ENCODE results near the gene FAM111A.
A peak's percentile ranks its signal among the peaks of the same experiment; 100 is the strongest.

FAM111A gene

DNA sequence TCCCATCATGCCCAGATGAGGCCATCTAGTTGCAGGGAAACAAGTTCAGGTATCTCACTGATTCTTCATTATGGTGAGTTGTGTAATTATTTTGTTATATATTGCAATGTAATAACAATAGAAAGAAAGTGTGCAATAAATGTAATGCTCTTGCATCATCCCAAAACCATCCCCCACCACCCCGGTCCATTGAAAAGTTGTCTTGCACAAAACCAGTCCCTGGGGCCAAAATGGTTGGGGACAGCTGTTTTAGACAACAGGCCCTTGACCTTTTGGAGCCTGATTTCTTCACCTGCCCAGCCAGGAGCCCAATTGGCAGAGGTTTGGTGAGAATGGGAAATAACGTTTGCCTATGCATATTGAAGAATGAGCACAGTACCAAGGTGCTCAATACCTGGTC is 54.1 kb downstream of the FAM111A start (continued):
- TF ChIP-seq, protein P1, sequence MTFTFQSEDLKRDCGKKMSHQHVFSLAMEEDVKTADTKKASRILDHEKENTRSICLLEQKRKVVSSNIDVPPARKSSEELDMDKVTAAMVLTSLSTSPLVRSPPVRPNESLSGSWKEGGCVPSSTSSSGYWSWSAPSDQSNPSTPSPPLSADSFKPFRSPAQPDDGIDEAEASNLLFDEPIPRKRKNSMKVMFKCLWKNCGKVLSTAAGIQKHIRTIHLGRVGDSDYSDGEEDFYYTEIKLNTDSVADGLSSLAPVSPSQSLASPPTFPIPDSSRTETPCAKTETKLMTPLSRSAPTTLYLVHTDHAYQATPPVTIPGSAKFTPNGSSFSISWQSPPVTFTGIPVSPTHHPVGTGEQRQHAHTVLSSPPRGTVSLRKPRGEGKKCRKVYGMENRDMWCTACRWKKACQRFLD (tag by site-specific recombination; IDR thresholded peaks at IDR 0.05) = no peak
- no peak for TF ChIP-seq EGR2 (tag by site-specific recombination; IDR thresholded peaks at IDR 0.05; ENCODE audit: low read depth)
- TF ChIP-seq, protein P2, sequence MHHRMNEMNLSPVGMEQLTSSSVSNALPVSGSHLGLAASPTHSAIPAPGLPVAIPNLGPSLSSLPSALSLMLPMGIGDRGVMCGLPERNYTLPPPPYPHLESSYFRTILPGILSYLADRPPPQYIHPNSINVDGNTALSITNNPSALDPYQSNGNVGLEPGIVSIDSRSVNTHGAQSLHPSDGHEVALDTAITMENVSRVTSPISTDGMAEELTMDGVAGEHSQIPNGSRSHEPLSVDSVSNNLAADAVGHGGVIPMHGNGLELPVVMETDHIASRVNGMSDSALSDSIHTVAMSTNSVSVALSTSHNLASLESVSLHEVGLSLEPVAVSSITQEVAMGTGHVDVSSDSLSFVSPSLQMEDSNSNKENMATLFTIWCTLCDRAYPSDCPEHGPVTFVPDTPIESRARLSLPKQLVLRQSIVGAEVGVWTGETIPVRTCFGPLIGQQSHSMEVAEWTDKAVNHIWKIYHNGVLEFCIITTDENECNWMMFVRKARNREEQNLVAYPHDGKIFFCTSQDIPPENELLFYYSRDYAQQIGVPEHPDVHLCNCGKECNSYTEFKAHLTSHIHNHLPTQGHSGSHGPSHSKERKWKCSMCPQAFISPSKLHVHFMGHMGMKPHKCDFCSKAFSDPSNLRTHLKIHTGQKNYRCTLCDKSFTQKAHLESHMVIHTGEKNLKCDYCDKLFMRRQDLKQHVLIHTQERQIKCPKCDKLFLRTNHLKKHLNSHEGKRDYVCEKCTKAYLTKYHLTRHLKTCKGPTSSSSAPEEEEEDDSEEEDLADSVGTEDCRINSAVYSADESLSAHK (tag by site-specific recombination; IDR thresholded peaks at IDR 0.05) = no peak

DNA sequence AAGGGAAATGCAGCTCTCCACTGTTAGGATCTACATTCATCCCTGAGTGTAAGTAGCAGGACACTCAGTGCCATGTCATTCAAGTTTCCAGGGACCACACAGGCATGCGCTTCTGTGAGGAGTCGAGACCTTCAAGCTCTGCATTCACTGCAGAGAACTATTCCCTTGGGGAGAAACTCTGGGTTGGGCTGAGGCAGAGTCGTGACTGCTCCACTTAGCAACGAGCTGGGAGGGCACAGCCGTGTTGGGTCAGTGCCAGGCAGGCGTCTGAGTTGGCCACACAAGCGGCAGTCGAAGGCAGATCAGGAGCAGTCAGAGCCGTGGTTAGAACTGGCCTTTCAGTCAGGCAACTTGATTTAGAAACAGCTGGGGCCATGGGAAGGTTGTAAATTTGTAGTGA is 55.3 kb downstream of the FAM111A start:
- ChIA-PET CTCF (interaction anchor here (0.6 to 2.7 kb wide), 4 partner anchors 9 to 101 kb away, joined by 3 to 17 read pairs (median 9); partner anchors contain the start of gene DTX4), POLR2A (no interaction called here)
- no peak overlapping the region for H3K27ac ChIP-seq (ENCODE audit: extremely low read depth, low read depth, low read length)
- H3K4me1 ChIP-seq (ENCODE audit: control insufficient read depth, insufficient read depth, low read length) = no peaks in the 10 kb centered on the region
- TF ChIP-seq, protein P3, sequence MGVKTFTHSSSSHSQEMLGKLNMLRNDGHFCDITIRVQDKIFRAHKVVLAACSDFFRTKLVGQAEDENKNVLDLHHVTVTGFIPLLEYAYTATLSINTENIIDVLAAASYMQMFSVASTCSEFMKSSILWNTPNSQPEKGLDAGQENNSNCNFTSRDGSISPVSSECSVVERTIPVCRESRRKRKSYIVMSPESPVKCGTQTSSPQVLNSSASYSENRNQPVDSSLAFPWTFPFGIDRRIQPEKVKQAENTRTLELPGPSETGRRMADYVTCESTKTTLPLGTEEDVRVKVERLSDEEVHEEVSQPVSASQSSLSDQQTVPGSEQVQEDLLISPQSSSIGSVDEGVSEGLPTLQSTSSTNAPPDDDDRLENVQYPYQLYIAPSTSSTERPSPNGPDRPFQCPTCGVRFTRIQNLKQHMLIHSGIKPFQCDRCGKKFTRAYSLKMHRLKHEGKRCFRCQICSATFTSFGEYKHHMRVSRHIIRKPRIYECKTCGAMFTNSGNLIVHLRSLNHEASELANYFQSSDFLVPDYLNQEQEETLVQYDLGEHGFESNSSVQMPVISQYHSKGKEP (tag by site-specific recombination; IDR thresholded peaks at IDR 0.05) = peak; percentile 76
- TF ChIP-seq, protein P4, sequence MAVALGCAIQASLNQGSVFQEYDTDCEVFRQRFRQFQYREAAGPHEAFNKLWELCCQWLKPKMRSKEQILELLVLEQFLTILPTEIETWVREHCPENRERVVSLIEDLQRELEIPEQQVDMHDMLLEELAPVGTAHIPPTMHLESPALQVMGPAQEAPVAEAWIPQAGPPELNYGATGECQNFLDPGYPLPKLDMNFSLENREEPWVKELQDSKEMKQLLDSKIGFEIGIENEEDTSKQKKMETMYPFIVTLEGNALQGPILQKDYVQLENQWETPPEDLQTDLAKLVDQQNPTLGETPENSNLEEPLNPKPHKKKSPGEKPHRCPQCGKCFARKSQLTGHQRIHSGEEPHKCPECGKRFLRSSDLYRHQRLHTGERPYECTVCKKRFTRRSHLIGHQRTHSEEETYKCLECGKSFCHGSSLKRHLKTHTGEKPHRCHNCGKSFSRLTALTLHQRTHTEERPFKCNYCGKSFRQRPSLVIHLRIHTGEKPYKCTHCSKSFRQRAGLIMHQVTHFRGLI (tag by site-specific recombination; IDR thresholded peaks at IDR 0.05) = peak; percentile 92
- TF ChIP-seq GLIS1 (tag by site-specific recombination; IDR thresholded peaks at IDR 0.05) = peak; percentile 64
- TF ChIP-seq ZNF335 (tag by site-specific recombination; conservative IDR thresholded peaks at IDR 0.05) = peak; percentile 79
- peak; percentile 21; the same call in 1 of the 2 replicates for TF ChIP-seq FEZF1 (tag by site-specific recombination; IDR thresholded peaks at IDR 0.05)
- TF ChIP-seq ZNF473 (tag by site-specific recombination; IDR thresholded peaks at IDR 0.05) = no peak
- H3K4me3 ChIP-seq (ENCODE audit: low read depth, low read length) = no peak overlapping the region
- H3K36me3 ChIP-seq (ENCODE audit: control insufficient read depth in 2 of 2, insufficient read depth in 1 of 2, low read length in 2 of 2) = peaks cover 0 to 44% of the 10 kb centered on the region in 2 experiments; a peak in 1 of 3 replicates
- no peaks in the 10 kb centered on the region for H3K9me3 ChIP-seq (ENCODE audit: control insufficient read depth, insufficient read depth, low read depth, low read length)

DNA sequence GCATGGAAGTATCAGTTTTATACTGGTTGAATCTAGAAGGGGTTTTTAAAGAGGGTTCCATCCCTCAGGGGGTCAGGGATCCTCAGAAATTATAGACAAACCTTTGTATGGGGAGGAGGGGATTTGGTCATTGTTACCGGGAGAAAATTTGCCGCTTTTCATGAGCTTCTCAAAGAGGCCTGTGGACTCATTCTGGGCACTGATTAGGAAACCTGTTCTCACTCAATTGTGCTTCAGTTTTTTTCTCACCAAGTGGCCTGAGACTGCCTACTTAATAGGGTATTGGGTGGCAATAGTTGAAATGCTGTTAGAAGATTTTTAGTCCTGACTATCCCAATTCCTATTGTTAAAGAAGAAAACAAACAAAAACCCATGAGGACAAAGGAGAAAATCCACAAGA is 56.1 kb downstream of the FAM111A start:
- ChIA-PET POLR2A (no interaction called here), CTCF (interaction anchor here (0.6 to 2.7 kb wide), 7 partner anchors 12 to 560 kb away, joined by 3 to 17 read pairs (median 4); partner anchors contain the start of gene DTX4)
- Histone ChIP-seq H3K9me3 (ENCODE audit: control insufficient read depth, insufficient read depth, low read depth, low read length) (no peaks in the 10 kb centered on the region), H3K4me3 (ENCODE audit: low read depth, low read length) (no peak overlapping the region), H3K4me1 (ENCODE audit: control insufficient read depth, insufficient read depth, low read length) (no peaks in the 10 kb centered on the region), H3K27ac (ENCODE audit: extremely low read depth, low read depth, low read length) (no peak overlapping the region), H3K36me3 (ENCODE audit: control insufficient read depth in 2 of 2, insufficient read depth in 1 of 2, low read length in 2 of 2) (peaks cover 0 to 38% of the 10 kb centered on the region in 2 experiments; a peak in 1 of 3 replicates)
- TF ChIP-seq ZNF561 (tag by site-specific recombination; IDR thresholded peaks at IDR 0.05; ENCODE audit: borderline replicate concordance) (no peak), ZNF558 (tag by site-specific recombination; IDR thresholded peaks at IDR 0.05) (no peak), ZNF521 (tag by site-specific recombination; IDR thresholded peaks at IDR 0.05) (no peak), ZNF791 (tag by site-specific recombination; IDR thresholded peaks at IDR 0.05) (no peak), ZNF140 (tag by site-specific recombination; IDR thresholded peaks at IDR 0.05) (no peak), WT1 (tag by site-specific recombination; IDR thresholded peaks at IDR 0.05) (no peak), ZNF391 (tag by site-specific recombination; IDR thresholded peaks at IDR 0.05; ENCODE audit: borderline replicate concordance, low read depth) (no peak), ZNF175 (tag by site-specific recombination; IDR thresholded peaks at IDR 0.05) (no peak), MYNN (tag by site-specific recombination; IDR thresholded peaks at IDR 0.05; ENCODE audit: borderline replicate concordance) (no peak)
- TF ChIP-seq, protein P5, sequence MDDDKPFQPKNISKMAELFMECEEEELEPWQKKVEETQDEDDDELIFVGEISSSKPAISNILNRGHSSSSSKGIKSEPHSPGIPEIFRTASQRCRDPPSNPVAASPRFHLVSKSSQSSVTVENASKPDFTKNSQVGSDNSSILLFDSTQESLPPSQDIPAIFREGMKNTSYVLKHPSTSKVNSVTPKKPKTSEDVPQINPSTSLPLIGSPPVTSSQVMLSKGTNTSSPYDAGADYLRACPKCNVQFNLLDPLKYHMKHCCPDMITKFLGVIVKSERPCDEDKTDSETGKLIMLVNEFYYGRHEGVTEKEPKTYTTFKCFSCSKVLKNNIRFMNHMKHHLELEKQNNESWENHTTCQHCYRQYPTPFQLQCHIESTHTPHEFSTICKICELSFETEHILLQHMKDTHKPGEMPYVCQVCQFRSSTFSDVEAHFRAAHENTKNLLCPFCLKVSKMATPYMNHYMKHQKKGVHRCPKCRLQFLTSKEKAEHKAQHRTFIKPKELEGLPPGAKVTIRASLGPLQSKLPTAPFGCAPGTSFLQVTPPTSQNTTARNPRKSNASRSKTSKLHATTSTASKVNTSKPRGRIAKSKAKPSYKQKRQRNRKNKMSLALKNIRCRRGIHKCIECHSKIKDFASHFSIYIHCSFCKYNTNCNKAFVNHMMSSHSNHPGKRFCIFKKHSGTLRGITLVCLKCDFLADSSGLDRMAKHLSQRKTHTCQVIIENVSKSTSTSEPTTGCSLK (tag by site-specific recombination; IDR thresholded peaks at IDR 0.05) = no peak
